HEK293 (cell line): ENCODE data around the gene PHF14.

Experiments used
- CTCF ChIA-PET: fragments of 350-600 bp; formaldehyde crosslinking; extraction: SDS; loops from one replicate; lab custom pipeline; 2021; ENCODE audit warnings: antibody characterized with exemption; lab: Yijun Ruan, JAX
- POLR2A ChIA-PET: fragments of 300-600 bp; formaldehyde crosslinking; extraction: SDS; loops from one replicate; lab custom pipeline; 2020; ENCODE audit warnings: antibody characterized with exemption, inconsistent platforms; lab: Yijun Ruan, JAX
- H3K27ac ChIP-seq: fragments of 200-500 bp; sonication (Bioruptor generic); 2 replicates; pipeline ENCODE4 v1.5.1; 2014; ENCODE audit warnings: low read depth, low read length, control low read depth, inconsistent platforms; ENCODE audit errors: extremely low read depth
- H3K36me3 ChIP-seq, 2 experiments: fragments of 200-500 bp in 1 of 2; sonication (Bioruptor generic) in 1 of 2; 1 replicate in 1 of 2; 2 replicates in 1 of 2; pipeline ENCODE4 v1.5.1; 2014 to 2017; ENCODE audit warnings: inconsistent platforms in 2 of 2, low read length in 2 of 2; ENCODE audit not compliant: control insufficient read depth in 2 of 2, insufficient read depth in 1 of 2
- H3K4me1 ChIP-seq: fragments of 200-500 bp; sonication (Bioruptor generic); 2 replicates; pipeline ENCODE4 v1.5.1; 2014; ENCODE audit warnings: mild to moderate bottlenecking, low read length, inconsistent platforms; ENCODE audit not compliant: control insufficient read depth, insufficient read depth
- H3K4me3 ChIP-seq: 2 replicates; pipeline ENCODE4 v1.5.1; 2011; ENCODE audit warnings: low read depth, mild to moderate bottlenecking, control low read depth, low read length, moderate library complexity
- H3K9me3 ChIP-seq: fragments of 200-500 bp; sonication (Bioruptor generic); 2 replicates; pipeline ENCODE4 v1.5.1; 2014; ENCODE audit warnings: low read depth, low read length, inconsistent platforms; ENCODE audit not compliant: control insufficient read depth, insufficient read depth
- REPIN1 ChIP-seq: fragments of 450-650 bp; formaldehyde crosslinking; IDR thresholded peaks from 2 replicates; pipeline ENCODE4 v1.5.1; 2017; ENCODE audit warnings: missing biosample characterization, missing genetic modification characterization, low read depth
- SP7 ChIP-seq: fragments of 450-650 bp; formaldehyde crosslinking; IDR thresholded peaks from 2 replicates; pipeline ENCODE4 v1.5.1; 2016; ENCODE audit warnings: missing biosample characterization, missing genetic modification characterization
- ZNF138 ChIP-seq: fragments of 450-650 bp; formaldehyde crosslinking; IDR thresholded peaks from 2 replicates; pipeline ENCODE4 v1.5.1; 2016; ENCODE audit warnings: missing biosample characterization, missing genetic modification characterization, borderline replicate concordance
- ZNF155 ChIP-seq: fragments of 450-650 bp; formaldehyde crosslinking; IDR thresholded peaks from 2 replicates; pipeline ENCODE4 v1.5.1; 2016; ENCODE audit warnings: missing biosample characterization, missing genetic modification characterization
- ZNF23 ChIP-seq: fragments of 450-650 bp; formaldehyde crosslinking; IDR thresholded peaks from 2 replicates; pipeline ENCODE4 v1.5.1; 2016; ENCODE audit warnings: missing biosample characterization, missing genetic modification characterization, borderline replicate concordance
- ZNF292 ChIP-seq: fragments of 450-650 bp; formaldehyde crosslinking; IDR thresholded peaks from 2 replicates; pipeline ENCODE4 v1.5.1; 2016; ENCODE audit warnings: low read depth, missing biosample characterization, missing genetic modification characterization, borderline replicate concordance
- ZNF433 ChIP-seq: fragments of 450-650 bp; formaldehyde crosslinking; IDR thresholded peaks from 2 replicates; pipeline ENCODE4 v1.5.1; 2016; ENCODE audit warnings: missing biosample characterization, missing genetic modification characterization, low read depth
- ZNF48 ChIP-seq: fragments of 450-650 bp; formaldehyde crosslinking; IDR thresholded peaks from 2 replicates; pipeline ENCODE4 v1.5.1; 2016; ENCODE audit warnings: missing biosample characterization, missing genetic modification characterization
- ZNF514 ChIP-seq: fragments of 450-650 bp; formaldehyde crosslinking; IDR thresholded peaks from 2 replicates; pipeline ENCODE4 v1.5.1; 2016; ENCODE audit warnings: missing biosample characterization, missing genetic modification characterization
- ZNF548 ChIP-seq: fragments of 450-650 bp; formaldehyde crosslinking; IDR thresholded peaks from 2 replicates; pipeline ENCODE4 v1.5.1; 2016; ENCODE audit warnings: missing biosample characterization, missing genetic modification characterization
- ZNF768 ChIP-seq: fragments of 450-650 bp; formaldehyde crosslinking; IDR thresholded peaks from 2 replicates; pipeline ENCODE4 v1.5.1; 2018; ENCODE audit warnings: missing biosample characterization, mild to moderate bottlenecking, missing genetic modification characterization
- ZNF785 ChIP-seq: fragments of 450-650 bp; formaldehyde crosslinking; IDR thresholded peaks from 2 replicates; pipeline ENCODE4 v1.5.1; 2016; ENCODE audit warnings: missing biosample characterization, missing genetic modification characterization
- ZNF791 ChIP-seq: fragments of 450-650 bp; formaldehyde crosslinking; IDR thresholded peaks from 2 replicates; pipeline ENCODE4 v1.5.1; 2016; ENCODE audit warnings: missing biosample characterization, missing genetic modification characterization
- TF ChIP-seq, protein P1 (sequence below): fragments of 450-650 bp; formaldehyde crosslinking; IDR thresholded peaks from 2 replicates; pipeline ENCODE4 v1.5.1; 2016; ENCODE audit warnings: missing biosample characterization, missing genetic modification characterization, borderline replicate concordance
- TF ChIP-seq, protein P2 (sequence below): fragments of 450-650 bp; IDR thresholded peaks from 2 replicates; pipeline ENCODE4 v1.5.1; 2018; ENCODE audit warnings: missing biosample characterization, missing genetic modification characterization
- TF ChIP-seq, protein P3 (sequence below): fragments of 450-650 bp; formaldehyde crosslinking; IDR thresholded peaks from 2 replicates; pipeline ENCODE4 v1.5.1; 2016; ENCODE audit warnings: missing biosample characterization, missing genetic modification characterization
- TF ChIP-seq, protein P4 (sequence below): fragments of 450-650 bp; formaldehyde crosslinking; conservative IDR thresholded peaks from 2 replicates; pipeline ENCODE4 v1.5.1; 2016; ENCODE audit warnings: low read depth, missing biosample characterization, missing genetic modification characterization

The PHF14 gene

DNA sequence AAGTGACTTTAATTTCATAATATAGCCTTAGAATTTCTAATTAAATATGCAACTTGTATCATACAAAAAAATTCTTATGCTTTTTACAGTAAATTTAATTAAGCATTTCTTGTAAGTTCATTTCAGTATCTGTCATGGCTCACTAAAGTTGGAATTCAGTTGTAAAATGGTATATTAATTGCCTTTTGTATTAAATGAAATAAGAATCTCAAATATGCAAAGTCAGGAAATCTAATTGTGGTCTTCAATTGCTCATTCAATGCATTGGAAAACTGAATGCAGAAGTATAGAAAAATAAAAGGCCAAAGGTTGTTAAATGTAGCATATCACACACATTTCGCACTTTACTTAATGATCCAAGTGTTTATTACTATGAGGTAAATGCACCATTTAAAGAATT lies 189.5 kb downstream of the PHF14 start (continued):
- TF ChIP-seq, protein P1, sequence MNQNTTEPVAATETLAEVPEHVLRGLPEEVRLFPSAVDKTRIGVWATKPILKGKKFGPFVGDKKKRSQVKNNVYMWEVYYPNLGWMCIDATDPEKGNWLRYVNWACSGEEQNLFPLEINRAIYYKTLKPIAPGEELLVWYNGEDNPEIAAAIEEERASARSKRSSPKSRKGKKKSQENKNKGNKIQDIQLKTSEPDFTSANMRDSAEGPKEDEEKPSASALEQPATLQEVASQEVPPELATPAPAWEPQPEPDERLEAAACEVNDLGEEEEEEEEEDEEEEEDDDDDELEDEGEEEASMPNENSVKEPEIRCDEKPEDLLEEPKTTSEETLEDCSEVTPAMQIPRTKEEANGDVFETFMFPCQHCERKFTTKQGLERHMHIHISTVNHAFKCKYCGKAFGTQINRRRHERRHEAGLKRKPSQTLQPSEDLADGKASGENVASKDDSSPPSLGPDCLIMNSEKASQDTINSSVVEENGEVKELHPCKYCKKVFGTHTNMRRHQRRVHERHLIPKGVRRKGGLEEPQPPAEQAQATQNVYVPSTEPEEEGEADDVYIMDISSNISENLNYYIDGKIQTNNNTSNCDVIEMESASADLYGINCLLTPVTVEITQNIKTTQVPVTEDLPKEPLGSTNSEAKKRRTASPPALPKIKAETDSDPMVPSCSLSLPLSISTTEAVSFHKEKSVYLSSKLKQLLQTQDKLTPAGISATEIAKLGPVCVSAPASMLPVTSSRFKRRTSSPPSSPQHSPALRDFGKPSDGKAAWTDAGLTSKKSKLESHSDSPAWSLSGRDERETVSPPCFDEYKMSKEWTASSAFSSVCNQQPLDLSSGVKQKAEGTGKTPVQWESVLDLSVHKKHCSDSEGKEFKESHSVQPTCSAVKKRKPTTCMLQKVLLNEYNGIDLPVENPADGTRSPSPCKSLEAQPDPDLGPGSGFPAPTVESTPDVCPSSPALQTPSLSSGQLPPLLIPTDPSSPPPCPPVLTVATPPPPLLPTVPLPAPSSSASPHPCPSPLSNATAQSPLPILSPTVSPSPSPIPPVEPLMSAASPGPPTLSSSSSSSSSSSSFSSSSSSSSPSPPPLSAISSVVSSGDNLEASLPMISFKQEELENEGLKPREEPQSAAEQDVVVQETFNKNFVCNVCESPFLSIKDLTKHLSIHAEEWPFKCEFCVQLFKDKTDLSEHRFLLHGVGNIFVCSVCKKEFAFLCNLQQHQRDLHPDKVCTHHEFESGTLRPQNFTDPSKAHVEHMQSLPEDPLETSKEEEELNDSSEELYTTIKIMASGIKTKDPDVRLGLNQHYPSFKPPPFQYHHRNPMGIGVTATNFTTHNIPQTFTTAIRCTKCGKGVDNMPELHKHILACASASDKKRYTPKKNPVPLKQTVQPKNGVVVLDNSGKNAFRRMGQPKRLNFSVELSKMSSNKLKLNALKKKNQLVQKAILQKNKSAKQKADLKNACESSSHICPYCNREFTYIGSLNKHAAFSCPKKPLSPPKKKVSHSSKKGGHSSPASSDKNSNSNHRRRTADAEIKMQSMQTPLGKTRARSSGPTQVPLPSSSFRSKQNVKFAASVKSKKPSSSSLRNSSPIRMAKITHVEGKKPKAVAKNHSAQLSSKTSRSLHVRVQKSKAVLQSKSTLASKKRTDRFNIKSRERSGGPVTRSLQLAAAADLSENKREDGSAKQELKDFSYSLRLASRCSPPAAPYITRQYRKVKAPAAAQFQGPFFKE (tag by site-specific recombination), result no peak
- TF ChIP-seq ZNF292 (no peak), ZNF138 (no peak), ZNF433 (tag by site-specific recombination) (no peak), ZNF23 (no peak), ZNF48 (tag by site-specific recombination) (no peak)
- TF ChIP-seq, protein P2, sequence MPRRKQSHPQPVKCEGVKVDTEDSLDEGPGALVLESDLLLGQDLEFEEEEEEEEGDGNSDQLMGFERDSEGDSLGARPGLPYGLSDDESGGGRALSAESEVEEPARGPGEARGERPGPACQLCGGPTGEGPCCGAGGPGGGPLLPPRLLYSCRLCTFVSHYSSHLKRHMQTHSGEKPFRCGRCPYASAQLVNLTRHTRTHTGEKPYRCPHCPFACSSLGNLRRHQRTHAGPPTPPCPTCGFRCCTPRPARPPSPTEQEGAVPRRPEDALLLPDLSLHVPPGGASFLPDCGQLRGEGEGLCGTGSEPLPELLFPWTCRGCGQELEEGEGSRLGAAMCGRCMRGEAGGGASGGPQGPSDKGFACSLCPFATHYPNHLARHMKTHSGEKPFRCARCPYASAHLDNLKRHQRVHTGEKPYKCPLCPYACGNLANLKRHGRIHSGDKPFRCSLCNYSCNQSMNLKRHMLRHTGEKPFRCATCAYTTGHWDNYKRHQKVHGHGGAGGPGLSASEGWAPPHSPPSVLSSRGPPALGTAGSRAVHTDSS (tag by site-specific recombination), result no peak
- TF ChIP-seq, all 188 proteins: peak for 0

DNA sequence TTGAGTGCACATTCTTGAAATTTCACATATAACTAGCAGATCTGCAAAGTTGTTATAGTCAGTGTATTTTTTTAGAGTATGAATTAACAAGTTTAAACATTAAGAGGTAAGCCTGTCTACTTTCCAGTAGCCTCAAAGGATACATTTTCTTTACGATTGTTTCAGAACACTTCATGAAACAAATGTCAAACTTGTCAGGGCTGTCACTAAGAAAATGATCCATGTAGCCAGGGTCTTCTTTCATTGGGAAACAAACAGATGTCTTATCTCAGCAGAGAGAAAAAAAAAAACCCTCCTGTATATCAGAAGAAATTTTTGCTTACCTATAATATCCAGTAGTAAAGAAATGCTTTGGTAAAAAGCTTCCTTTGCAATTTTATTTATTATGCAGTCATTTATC lies 192.4 kb downstream of the PHF14 start:
- Histone ChIP-seq H3K4me1 (peaks cover 4% of the 10 kb centered on the region; the same call in 1 of the 2 replicates), H3K27ac (no peak overlapping the region), H3K4me3 (no peak overlapping the region), H3K9me3 (no peaks in the 10 kb centered on the region), H3K36me3 (no peaks in the 10 kb centered on the region)
- POLR2A ChIA-PET, result no interaction called here
- TF ChIP-seq, protein P3, sequence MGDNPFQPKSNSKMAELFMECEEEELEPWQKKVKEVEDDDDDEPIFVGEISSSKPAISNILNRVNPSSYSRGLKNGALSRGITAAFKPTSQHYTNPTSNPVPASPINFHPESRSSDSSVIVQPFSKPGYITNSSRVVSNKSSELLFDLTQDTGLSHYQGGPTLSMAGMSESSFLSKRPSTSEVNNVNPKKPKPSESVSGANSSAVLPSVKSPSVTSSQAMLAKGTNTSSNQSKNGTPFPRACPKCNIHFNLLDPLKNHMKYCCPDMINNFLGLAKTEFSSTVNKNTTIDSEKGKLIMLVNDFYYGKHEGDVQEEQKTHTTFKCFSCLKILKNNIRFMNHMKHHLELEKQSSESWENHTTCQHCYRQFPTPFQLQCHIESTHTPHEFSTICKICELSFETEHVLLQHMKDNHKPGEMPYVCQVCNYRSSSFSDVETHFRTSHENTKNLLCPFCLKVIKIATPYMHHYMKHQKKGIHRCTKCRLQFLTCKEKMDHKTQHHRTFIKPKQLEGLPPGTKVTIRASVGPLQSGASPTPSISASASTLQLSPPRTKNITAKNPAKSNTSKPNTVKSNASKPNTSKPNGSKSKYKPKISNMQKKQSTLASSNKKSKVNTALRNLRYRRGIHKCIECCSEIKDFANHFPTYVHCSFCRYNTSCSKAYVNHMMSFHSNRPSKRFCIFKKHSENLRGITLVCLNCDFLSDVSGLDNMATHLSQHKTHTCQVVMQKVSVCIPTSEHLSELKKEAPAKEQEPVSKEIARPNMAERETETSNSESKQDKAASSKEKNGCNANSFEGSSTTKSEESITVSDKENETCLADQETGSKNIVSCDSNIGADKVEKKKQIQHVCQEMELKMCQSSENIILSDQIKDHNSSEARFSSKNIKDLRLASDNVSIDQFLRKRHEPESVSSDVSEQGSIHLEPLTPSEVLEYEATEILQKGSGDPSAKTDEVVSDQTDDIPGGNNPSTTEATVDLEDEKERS, result no peak
- TF ChIP-seq SP7, result no peak
- no peak for TF ChIP-seq ZNF155 (tag by site-specific recombination)
- no peak for TF ChIP-seq ZNF768
- TF ChIP-seq, protein P4, sequence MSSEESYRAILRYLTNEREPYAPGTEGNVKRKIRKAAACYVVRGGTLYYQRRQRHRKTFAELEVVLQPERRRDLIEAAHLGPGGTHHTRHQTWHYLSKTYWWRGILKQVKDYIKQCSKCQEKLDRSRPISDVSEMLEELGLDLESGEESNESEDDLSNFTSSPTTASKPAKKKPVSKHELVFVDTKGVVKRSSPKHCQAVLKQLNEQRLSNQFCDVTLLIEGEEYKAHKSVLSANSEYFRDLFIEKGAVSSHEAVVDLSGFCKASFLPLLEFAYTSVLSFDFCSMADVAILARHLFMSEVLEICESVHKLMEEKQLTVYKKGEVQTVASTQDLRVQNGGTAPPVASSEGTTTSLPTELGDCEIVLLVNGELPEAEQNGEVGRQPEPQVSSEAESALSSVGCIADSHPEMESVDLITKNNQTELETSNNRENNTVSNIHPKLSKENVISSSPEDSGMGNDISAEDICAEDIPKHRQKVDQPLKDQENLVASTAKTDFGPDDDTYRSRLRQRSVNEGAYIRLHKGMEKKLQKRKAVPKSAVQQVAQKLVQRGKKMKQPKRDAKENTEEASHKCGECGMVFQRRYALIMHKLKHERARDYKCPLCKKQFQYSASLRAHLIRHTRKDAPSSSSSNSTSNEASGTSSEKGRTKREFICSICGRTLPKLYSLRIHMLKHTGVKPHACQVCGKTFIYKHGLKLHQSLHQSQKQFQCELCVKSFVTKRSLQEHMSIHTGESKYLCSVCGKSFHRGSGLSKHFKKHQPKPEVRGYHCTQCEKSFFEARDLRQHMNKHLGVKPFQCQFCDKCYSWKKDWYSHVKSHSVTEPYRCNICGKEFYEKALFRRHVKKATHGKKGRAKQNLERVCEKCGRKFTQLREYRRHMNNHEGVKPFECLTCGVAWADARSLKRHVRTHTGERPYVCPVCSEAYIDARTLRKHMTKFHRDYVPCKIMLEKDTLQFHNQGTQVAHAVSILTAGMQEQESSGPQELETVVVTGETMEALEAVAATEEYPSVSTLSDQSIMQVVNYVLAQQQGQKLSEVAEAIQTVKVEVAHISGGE (tag by site-specific recombination), result no peak
- TF ChIP-seq ZNF514, result no peak
- TF ChIP-seq ZNF791 (tag by site-specific recombination), result no peak
- TF ChIP-seq REPIN1 (tag by site-specific recombination), result no peak
- TF ChIP-seq ZNF548, result no peak
- TF ChIP-seq ZNF785 (tag by site-specific recombination), result no peak
- CTCF ChIA-PET, result interaction anchor here (1.4 kb wide), 1 partner anchor 46 kb away, joined by 3 read pairs; no protein-coding TSS in a partner anchor
